HG02870 (cell line): ENCODE results near the gene SNX32.

Source experiments
- ATAC-seq: cut with Tn5 transposase; IDR thresholded peaks from one replicate; pipeline ENCODE4 v1.9.1; 2021; ENCODE audit warnings: mild to moderate bottlenecking, moderate library complexity; ENCODE audit not compliant: unreplicated experiment

SNX32 gene

DNA sequence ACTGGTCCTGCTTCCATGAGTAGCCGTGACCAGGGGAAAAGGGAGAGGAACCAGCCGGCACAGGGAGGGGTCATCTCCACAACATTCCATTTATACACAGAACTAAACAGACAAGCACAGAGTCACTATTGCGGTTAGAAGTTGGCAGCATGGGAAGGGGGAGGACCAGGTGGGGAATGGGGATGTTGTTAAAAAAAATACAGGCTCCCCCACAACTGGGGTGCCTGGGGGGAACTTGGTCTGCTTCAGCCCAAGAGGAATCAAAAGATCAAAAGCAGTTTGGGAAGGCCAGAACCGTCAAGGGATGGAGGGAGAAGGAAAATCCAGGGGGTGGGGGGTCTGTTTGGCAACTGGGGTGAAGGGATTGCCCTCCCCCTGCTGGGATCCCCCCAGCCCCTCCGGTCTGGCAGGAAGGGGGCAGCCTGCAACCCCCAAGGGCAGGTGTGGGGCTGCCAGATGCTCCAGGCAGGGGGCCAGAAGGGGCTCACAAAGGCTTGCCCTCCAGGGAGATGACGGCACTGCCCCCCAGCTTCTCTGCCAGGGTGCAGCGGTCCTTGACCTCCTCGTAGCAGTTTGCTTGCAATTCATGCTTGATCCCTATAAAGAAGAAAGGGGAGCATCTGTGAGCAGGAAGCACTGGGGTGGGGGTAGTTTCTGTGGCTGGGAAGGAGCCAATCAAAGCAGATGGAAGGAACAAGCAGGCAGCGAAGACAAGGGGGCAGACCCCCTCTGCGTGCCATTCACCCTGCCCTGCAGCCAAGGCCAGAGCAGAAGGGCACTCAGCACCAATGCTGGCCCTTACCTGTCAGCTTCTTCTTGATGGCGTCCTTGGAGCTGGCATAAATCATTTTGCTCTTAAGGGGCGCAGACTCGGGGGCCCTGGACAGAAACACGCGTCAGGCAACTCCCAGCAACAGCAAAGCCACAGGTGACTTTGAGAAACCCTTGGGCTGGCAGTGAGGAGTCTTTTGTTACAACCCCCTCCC is 21.4 kb downstream of the SNX32 start:
- no peak for ATAC-seq

DNA sequence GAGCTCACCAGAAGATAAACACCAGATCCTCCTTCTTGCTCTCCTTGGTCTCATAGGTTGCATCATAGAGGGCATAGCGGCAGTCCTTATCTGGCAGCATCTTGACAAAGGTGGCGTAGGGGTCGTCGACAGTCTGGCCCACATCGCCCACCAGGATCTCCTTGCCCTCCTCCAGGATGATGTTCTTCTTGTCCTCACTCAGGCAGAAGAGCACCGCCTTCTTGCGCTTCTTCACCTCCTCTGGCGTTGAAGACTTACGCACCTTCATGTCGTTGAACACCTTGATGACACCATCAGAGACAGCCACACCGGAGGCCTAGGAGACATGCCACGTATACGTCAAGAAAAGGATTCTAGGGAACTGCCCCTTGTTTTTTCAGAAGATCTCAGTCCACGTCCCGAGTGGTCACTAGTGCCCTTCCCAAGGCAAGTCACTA is 22.2 kb downstream of the SNX32 start:
- no peak for ATAC-seq

DNA sequence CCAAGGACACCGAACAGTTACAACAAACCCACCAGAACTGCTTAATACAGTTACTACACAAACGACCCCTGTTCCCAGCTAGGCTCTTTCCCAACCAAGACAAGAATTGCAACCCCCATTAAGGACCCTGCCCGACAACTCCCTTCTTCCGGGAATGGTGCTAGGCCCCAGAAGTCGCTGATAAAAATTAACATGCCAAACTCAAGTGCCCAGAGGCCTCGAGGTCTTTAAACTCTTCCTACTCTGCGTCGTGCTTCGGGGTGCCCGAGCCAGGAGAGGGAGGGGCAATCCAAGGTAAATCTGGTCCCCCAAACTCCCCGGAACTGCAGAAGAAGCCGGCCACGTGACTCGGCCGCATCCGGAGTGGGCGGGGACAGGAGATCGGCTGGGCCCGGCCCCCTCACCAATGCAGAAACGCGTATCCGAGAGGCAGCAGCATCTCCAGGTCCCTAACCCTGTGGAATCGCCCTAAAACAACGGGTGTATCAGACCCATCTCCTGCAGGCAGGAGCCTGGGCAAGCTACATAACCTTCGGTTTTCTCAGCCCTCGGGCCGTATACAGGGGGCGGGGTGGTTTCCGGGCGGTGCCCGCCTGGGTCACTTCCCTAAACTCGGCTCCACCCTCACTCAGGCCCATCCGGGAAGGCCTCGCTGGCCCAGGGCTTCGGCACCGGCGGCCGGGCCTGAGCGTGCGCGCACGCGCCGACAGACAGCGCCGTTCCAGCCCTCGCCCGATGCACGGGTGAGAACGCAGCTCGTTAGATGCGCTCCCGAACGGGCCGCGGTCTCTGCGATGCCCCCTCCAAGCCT is 23.1 kb downstream of the SNX32 start:
- ATAC-seq = peak; percentile 24

DNA sequence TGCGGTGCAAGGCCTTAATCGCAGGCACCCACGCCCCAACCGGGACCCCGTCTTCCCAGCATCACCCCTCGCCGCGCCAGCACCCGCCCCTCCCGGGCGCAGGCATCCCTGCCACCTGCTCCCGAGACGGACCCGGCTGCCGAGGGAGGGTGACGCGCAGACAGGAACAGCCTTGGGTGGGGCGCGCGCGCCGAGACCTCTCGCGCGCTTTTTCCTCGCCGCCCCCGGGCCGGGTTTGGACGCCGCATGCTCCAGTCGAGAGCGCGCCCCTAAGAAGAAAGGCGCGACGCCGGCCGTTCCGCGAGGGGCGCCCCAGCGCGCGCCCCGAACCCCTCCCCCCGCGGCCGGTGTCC is 23.7 kb downstream of the SNX32 start:
- ATAC-seq = no peak

DNA sequence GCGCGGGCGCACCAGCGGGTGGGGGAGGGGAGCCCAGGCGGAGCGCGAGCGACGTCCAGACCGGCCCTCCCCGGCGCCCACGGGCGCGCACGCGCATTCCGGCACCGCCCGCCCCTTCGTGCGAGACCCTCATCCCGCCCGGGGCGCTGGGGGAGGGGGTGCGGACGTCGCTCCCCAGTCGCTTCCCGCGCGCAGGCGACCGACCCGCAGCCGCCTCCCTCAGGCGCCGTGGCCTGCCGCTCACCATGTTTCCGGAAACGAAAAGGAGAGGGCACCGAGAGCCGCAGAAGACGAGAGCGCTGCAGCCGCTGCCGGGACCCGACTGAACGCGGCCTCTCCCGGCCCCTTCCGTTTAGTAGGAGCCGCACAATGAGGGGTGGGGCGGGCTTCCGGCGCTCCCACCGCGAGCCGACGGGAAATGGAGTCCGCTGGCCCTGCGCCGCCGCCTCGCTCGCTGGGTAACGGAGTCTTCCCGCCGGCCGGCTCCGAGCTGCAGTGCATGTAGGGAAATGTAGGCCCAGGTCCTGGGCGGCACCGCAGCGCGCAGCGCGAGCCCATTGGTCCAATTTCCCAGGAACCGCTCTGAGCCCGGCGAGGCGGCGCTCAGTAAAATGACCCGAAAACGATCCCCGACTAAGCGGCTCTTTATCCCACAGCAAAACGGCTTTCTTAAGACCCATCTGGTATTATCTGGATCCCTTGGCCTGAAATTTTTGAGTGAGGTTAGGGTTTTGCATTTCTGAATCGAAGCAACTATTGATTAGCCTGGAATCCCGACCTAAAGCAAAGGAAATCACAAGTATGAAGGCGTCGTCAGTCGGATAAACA is 24.3 kb downstream of the SNX32 start, which contains the start of gene CFL1:
CFL1 (minus strand) TSS at position 328 of the 828 bp plus-strand sequence; CDS start at position 247, 81 bp downstream.
- ATAC-seq = peak; percentile 44

DNA sequence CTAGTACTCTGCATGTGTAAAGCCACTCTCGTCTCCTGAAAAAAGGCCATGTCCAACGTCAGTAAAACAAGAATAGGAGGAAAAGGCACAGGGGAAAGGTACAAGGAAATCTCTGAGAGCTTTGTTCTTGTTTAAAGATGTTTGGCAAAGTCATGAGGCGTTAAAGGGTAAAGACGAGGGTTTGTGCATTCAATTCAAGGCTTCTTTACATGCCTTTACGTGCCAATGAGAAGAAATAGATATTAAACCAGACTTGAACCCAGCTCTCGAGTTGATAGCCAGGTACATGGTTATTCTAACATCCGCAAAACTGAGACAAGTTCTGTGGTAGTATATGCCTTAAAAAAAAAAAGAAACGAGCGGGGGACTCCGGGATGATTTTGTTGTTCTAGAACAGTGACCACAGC is 24.9 kb downstream of the SNX32 start:
- no peak for ATAC-seq

DNA sequence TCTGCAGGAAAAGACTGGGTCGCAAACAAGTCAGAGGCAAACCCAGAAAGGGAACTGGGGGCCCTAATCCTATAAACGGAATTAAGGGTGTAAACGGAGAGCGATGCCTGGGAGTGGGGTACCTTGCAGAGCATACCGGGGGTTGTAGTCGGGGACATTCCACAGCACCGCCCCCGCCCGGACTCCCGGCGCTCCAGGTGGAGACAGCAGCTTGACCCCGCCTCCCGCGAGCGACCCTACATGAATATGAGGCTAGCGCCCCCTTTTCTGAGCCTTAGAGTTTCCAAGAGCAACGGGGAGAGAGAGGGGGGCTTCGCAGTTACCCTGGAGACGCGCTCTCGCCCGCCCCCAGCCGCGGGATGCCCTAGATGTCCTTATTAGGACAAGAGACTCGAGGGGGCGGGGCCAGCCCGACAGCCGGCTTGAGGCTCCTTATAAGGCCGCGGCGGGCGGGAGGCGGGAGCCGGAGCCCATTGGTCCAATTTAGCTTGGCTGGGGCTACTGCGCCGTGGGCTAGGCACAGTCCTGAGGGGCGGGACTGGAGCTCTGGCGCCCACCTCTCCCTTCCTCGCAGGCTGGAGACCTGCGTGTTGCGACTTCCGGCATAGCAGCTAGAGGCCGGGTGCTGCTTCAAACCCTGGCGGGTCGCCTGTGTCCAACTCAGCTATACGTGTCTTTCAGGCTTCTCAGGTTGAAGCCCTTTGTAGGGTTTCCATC is 25.5 kb downstream of the SNX32 start:
- ATAC-seq = peak; percentile 56

DNA sequence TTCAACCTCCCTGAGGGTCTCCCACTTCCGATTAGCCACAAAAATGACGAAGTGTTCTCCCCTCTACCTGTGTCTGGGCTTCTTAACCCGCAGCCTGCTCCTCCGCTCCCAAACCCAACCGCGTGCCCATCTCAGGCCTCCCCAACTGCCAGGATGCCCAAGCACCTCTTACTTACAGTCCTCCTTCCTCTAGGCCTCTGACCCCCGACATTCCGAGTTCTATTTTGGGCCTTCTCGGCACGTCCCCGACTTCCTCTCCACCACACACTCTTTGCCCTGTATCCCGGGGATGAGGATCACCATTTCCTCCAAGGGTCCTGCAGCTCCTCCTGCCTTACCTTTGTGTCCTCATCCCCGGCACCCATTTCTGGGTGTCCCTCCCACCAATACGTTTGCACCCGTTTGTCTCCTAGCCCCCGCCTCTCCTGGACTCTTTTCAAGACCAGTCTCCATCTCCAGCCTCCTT is 26.1 kb downstream of the SNX32 start:
- no peak for ATAC-seq

DNA sequence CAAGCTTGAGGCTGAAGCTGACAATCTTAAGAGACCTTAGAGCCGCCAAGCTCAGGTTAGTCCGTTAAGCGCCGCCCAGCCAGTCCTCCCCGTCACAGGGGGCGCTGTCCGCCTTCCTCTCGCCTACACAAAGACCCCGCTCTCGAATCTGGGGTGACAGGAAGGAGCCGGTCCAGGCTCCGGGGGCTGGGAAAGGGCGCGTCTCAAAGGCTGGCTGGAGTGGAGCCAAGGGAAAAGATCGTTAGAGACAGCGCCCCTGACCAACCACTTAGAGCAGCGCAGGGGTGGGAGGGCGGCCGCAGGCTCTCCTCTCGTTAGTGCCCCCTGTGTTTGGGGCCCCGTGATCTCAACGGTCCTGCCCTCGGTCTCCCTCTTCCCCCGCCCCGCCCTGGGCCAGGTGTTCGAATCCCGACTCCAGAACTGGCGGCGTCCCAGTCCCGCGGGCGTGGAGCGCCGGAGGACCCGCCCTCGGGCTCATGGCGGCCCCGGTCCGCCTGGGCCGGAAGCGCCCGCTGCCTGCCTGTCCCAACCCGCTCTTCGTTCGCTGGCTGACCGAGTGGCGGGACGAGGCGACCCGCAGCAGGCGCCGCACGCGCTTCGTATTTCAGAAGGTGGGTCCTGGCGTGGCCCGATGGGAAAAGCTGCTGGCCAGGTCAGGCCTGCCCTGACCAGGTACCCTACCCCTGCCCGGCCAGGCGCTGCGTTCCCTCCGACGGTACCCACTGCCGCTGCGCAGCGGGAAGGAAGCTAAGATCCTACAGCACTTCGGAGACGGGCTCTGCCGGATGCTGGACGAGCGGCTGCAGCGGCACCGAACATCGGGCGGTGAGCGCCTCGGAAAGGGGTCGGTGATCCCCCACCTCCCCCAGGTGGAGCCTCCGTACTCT is 26.8 kb downstream of the SNX32 start, which contains the start of gene MUS81:
MUS81 (plus strand) TSS at position 156 of the 887 bp plus-strand sequence; CDS start at position 477, 321 bp downstream.
- peak; percentile 29 for ATAC-seq

DNA sequence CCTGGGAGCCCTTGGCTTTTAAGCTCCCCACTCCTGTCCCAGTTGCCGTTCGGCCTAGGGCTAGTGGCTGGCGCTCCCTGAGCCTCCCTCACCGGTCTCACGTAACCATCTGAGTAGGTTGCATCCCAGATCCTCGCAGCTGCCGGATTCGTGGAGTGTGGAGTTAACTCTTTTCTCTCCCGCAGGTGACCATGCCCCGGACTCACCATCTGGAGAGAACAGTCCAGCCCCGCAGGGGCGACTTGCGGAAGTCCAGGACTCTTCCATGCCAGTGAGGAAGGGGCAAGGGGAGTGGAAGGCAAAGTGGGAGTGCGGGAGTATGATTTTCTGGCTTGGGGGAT is 27.4 kb downstream of the SNX32 start:
- ATAC-seq = no peak

DNA sequence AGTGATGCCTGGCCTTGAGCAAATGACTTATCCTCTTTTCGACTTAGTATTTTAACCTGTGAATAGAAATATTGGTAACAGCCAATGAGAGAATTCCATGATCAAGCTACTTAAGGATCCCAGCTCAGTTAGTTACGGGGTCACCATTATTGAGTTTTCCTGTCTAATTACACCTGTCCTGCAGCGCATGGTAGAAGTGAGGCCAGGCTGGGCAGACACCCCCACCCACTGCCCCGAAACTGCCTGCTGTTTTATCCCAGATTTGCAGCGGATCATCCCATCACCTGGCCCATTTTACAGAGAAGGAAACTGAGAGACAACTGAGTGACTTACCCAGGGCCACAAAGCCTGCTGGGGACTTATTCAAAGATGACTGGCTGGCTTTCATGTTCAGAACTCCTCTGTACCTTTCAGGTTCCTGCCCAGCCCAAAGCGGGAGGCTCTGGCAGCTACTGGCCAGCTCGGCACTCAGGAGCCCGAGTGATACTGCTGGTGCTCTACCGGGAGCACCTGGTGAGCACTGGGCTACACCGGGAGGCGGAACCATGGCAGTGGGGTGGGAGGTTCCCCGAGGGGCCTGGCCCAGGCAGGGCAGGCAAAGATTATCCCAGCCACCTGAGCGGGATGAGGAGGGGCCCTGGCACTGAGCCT is 27.9 kb downstream of the SNX32 start:
- no peak for ATAC-seq

DNA sequence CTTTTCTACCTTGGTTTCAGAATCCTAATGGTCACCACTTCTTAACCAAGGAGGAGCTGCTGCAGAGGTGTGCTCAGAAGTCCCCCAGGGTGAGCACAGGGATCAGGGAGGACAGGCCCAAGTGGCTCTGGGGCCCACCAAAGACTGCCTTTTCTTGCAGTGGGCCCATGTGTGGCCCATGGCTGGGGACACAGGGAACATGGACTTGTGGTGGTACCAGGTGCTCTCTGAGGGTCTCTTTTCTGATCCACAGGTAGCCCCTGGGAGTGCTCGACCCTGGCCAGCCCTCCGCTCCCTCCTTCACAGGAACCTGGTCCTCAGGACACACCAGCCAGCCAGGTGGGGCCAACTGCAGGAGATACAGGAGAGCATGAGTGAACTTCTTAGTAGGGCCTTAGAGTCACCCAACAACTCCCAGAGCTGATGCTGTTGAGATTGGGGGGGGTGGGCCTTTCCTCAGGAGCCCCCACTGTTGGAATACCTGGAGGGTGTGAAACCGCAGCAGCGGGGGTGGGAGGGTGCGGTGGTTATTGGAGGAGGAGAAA is 28.5 kb downstream of the SNX32 start:
- ATAC-seq = no peak

DNA sequence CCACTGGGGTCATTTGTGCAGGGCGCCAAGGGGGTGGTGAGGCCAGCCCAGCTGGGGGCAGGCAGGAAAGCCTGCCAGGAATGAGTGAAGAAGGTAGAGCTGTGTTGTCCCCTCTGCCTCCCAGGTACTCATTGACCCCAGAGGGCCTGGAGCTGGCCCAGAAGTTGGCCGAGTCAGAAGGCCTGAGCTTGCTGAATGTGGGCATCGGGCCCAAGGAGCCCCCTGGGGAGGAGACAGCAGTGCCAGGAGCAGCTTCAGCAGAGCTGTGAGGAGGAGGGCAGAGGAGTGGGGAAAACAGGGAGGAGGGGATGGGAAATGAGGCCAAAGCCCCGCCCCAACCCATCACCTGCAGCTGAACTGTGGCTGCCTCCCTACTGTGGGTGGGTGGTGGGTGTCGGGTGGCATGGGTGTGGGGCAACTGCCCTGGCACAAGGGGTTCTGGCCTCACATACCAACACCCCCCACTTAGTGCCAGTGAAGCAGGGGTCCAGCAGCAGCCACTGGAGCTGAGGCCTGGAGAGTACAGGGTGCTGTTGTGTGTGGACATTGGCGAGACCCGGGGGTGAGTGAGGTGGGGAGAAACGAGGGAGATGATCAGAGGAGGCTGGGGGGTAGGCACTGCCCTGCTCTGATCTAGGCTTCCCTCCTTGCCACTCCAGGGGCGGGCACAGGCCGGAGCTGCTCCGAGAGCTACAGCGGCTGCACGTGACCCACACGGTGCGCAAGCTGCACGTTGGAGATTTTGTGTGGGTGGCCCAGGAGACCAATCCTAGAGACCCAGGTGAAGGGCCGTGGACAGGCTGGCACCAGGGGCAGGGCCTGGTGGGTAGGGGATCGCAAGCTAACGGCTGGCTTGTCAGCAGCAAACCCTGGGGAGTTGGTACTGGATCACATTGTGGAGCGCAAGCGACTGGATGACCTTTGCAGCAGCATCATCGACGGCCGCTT is 29.5 kb downstream of the SNX32 start:
- ATAC-seq = no peak

DNA sequence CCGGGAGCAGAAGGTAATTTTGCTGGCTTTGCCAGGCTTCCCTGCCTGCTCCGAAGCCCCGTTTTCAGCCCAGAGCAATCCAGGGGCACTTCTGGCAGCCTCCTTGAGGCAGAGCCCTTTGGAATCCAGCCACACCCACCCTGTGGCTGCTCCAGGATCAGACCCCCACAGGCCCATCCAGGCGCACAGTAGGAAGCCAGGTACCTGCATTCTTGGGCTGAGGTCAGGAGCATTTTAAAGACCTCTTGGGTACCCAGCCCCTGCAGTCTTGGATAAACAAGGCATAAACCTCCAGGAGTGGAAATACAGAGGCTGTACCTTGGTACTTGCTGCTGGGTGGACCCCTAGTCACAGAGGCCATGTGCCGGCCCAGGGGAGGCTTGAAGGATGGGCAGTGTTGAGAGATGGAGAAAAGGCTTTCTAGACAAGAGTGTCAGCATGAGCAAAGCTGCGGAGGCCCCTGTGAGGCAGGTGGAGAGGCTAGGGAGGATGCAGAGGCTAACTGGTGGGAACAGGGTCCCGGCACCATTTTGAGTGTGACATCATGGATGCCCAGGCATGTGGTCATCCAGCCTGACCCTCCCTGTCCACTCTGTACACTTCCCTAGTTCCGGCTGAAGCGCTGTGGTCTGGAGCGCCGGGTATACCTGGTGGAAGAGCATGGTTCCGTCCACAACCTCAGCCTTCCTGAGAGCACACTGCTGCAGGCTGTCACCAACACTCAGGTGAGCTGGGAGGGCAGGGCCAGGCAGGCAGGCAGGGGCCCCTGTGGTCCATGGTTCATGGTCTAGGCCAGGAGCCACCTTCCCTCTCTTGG is 30.3 kb downstream of the SNX32 start:
- ATAC-seq = no peak

DNA sequence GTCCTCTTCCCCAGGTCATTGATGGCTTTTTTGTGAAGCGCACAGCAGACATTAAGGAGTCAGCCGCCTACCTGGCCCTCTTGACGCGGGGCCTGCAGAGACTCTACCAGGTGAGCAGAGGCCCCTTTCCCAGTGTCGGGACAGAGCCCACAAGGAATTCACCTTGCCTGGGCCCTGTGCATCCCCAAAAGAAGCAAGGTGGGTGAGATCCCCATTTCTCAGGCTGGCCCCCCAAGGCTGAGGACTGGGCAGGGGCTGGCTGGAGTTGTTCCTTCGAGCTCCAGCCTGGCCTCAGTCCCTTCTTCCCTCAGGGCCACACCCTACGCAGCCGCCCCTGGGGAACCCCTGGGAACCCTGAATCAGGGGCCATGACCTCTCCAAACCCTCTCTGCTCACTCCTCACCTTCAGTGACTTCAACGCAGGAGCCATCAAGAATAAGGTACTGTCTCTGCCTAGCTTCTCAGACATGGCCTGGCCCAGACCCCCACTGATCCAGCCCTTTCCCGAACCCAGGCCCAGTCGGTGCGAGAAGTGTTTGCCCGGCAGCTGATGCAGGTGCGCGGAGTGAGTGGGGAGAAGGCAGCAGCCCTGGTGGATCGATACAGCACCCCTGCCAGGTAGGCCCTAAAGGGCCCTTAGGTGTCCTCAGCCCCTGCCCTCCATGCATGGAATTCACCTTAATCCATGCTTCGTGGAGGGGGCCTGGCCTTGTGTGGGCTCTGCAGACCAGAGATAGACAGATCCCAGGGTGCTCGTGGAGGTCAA is 31.1 kb downstream of the SNX32 start:
- ATAC-seq = no peak
